HEK293 (cell line): Measurements from ENCODE around the gene PTX3.

Experiments used
- EGR2 ChIP-seq: fragments of 450-650 bp; formaldehyde crosslinking; IDR thresholded peaks from 2 replicates; pipeline ENCODE4 v1.5.1; 2016; ENCODE audit warnings: low read depth, missing biosample characterization, missing genetic modification characterization
- HOXD13 ChIP-seq: sonication (generic); formaldehyde crosslinking; IDR thresholded peaks from 2 replicates; pipeline ENCODE4 v1.8.0; 2022; ENCODE audit warnings: missing genetic modification reagents, borderline replicate concordance
- KLF16 ChIP-seq: fragments of 450-650 bp; formaldehyde crosslinking; IDR thresholded peaks from 2 replicates; pipeline ENCODE4 v1.5.1; 2017; ENCODE audit warnings: missing biosample characterization, missing genetic modification characterization
- KLF9 ChIP-seq: fragments of 450-650 bp; formaldehyde crosslinking; IDR thresholded peaks from 2 replicates; pipeline ENCODE4 v1.5.1; 2016; ENCODE audit warnings: missing biosample characterization, missing genetic modification characterization, low read depth
- OSR2 ChIP-seq: fragments of 450-650 bp; formaldehyde crosslinking; IDR thresholded peaks from 2 replicates; pipeline ENCODE4 v1.5.1; 2016; ENCODE audit warnings: missing biosample characterization, missing genetic modification characterization
- PRDM10 ChIP-seq: fragments of 450-650 bp; formaldehyde crosslinking; IDR thresholded peaks from 2 replicates; pipeline ENCODE4 v1.5.1; 2016; ENCODE audit warnings: missing biosample characterization, missing genetic modification characterization
- ZBTB17 ChIP-seq: fragments of 450-650 bp; formaldehyde crosslinking; IDR thresholded peaks from 2 replicates; pipeline ENCODE4 v1.5.1; 2016; ENCODE audit warnings: missing biosample characterization, missing genetic modification characterization
- ZBTB21 ChIP-seq: fragments of 450-650 bp; formaldehyde crosslinking; IDR thresholded peaks from 2 replicates; pipeline ENCODE4 v1.5.1; 2017; ENCODE audit warnings: missing biosample characterization, missing genetic modification characterization
- ZNF19 ChIP-seq: fragments of 450-650 bp; formaldehyde crosslinking; IDR thresholded peaks from 2 replicates; pipeline ENCODE4; 2016; ENCODE audit warnings: missing biosample characterization, missing genetic modification characterization, low read depth
- ZNF24 ChIP-seq: fragments of 450-650 bp; formaldehyde crosslinking; IDR thresholded peaks from 2 replicates; pipeline ENCODE4 v1.5.1; 2016; ENCODE audit warnings: missing biosample characterization, missing genetic modification characterization
- ZNF423 ChIP-seq: fragments of 450-650 bp; formaldehyde crosslinking; IDR thresholded peaks from 2 replicates; pipeline ENCODE4 v1.5.1; 2016; ENCODE audit warnings: missing biosample characterization, missing genetic modification characterization
- ZNF488 ChIP-seq: fragments of 450-650 bp; formaldehyde crosslinking; IDR thresholded peaks from 2 replicates; pipeline ENCODE4 v1.5.1; 2016; ENCODE audit warnings: missing biosample characterization, missing genetic modification characterization
- ZNF692 ChIP-seq: fragments of 450-650 bp; formaldehyde crosslinking; IDR thresholded peaks from 2 replicates; pipeline ENCODE4 v1.5.1; 2016; ENCODE audit warnings: missing biosample characterization, missing genetic modification characterization
- ZSCAN5A ChIP-seq: fragments of 450-650 bp; formaldehyde crosslinking; IDR thresholded peaks from 2 replicates; pipeline ENCODE4 v1.5.1; 2016; ENCODE audit warnings: missing biosample characterization, missing genetic modification characterization
- TF ChIP-seq, protein P1 (sequence below): fragments of 450-650 bp; formaldehyde crosslinking; IDR thresholded peaks from 2 replicates; pipeline ENCODE4 v1.5.1; 2016; ENCODE audit warnings: missing biosample characterization, missing genetic modification characterization
- TF ChIP-seq, protein P2 (sequence below): fragments of 450-650 bp; formaldehyde crosslinking; IDR thresholded peaks from 2 replicates; pipeline ENCODE4 v1.5.1; 2016; ENCODE audit warnings: missing biosample characterization, missing genetic modification characterization, low read depth
- TF ChIP-seq, protein P3 (sequence below): fragments of 450-650 bp; formaldehyde crosslinking; optimal IDR thresholded peaks from 2 replicates; pipeline ENCODE3; 2016; ENCODE audit warnings: missing biosample characterization, mild to moderate bottlenecking, missing genetic modification characterization
- TF ChIP-seq, protein P4 (sequence below): fragments of 450-650 bp; formaldehyde crosslinking; conservative IDR thresholded peaks from 2 replicates; pipeline ENCODE4 v1.5.1; 2016; ENCODE audit warnings: low read depth, missing biosample characterization, missing genetic modification characterization
- TF ChIP-seq, protein P5 (sequence below): fragments of 450-650 bp; formaldehyde crosslinking; IDR thresholded peaks from 2 replicates; pipeline ENCODE4 v1.5.1; 2016; ENCODE audit warnings: missing biosample characterization, missing genetic modification characterization

The PTX3 gene

DNA sequence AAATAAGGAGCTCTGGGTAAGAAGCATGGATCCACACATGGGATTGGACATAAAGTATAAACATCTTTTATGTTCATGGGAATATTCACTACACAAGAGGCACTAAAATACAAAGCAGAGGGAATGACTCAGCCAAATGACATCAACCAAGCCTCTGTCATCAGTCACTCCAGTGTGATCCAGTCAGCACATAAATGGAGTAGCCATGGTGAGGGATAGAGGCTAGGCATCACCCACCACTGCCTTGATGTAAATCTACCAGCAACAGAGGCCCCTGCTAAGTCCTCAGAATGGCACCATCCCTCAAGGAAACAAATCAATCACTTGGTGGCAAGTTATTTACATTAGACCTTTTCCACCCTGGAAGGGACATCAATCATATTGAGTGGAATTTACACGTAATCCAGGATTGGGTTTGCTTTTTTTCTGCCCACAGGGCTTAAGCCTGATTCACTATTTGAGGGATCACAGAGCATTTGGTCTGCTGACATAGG is 39.3 kb downstream of the PTX3 start (continued):
- TF ChIP-seq, protein P1, sequence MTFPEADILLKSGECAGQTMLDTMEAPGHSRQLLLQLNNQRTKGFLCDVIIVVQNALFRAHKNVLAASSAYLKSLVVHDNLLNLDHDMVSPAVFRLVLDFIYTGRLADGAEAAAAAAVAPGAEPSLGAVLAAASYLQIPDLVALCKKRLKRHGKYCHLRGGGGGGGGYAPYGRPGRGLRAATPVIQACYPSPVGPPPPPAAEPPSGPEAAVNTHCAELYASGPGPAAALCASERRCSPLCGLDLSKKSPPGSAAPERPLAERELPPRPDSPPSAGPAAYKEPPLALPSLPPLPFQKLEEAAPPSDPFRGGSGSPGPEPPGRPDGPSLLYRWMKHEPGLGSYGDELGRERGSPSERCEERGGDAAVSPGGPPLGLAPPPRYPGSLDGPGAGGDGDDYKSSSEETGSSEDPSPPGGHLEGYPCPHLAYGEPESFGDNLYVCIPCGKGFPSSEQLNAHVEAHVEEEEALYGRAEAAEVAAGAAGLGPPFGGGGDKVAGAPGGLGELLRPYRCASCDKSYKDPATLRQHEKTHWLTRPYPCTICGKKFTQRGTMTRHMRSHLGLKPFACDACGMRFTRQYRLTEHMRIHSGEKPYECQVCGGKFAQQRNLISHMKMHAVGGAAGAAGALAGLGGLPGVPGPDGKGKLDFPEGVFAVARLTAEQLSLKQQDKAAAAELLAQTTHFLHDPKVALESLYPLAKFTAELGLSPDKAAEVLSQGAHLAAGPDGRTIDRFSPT (tag by site-specific recombination), result peak; percentile 87
- no peak for TF ChIP-seq ZNF19 (tag by site-specific recombination)
- TF ChIP-seq, protein P2, sequence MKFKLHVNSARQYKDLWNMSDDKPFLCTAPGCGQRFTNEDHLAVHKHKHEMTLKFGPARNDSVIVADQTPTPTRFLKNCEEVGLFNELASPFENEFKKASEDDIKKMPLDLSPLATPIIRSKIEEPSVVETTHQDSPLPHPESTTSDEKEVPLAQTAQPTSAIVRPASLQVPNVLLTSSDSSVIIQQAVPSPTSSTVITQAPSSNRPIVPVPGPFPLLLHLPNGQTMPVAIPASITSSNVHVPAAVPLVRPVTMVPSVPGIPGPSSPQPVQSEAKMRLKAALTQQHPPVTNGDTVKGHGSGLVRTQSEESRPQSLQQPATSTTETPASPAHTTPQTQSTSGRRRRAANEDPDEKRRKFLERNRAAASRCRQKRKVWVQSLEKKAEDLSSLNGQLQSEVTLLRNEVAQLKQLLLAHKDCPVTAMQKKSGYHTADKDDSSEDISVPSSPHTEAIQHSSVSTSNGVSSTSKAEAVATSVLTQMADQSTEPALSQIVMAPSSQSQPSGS (tag by site-specific recombination), result no peak
- TF ChIP-seq ZSCAN5A, result no peak
- TF ChIP-seq, protein P3, sequence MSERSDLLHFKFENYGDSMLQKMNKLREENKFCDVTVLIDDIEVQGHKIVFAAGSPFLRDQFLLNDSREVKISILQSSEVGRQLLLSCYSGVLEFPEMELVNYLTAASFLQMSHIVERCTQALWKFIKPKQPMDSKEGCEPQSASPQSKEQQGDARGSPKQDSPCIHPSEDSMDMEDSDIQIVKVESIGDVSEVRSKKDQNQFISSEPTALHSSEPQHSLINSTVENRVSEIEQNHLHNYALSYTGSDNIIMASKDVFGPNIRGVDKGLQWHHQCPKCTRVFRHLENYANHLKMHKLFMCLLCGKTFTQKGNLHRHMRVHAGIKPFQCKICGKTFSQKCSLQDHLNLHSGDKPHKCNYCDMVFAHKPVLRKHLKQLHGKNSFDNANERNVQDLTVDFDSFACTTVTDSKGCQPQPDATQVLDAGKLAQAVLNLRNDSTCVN, result no peak
- TF ChIP-seq, protein P4, sequence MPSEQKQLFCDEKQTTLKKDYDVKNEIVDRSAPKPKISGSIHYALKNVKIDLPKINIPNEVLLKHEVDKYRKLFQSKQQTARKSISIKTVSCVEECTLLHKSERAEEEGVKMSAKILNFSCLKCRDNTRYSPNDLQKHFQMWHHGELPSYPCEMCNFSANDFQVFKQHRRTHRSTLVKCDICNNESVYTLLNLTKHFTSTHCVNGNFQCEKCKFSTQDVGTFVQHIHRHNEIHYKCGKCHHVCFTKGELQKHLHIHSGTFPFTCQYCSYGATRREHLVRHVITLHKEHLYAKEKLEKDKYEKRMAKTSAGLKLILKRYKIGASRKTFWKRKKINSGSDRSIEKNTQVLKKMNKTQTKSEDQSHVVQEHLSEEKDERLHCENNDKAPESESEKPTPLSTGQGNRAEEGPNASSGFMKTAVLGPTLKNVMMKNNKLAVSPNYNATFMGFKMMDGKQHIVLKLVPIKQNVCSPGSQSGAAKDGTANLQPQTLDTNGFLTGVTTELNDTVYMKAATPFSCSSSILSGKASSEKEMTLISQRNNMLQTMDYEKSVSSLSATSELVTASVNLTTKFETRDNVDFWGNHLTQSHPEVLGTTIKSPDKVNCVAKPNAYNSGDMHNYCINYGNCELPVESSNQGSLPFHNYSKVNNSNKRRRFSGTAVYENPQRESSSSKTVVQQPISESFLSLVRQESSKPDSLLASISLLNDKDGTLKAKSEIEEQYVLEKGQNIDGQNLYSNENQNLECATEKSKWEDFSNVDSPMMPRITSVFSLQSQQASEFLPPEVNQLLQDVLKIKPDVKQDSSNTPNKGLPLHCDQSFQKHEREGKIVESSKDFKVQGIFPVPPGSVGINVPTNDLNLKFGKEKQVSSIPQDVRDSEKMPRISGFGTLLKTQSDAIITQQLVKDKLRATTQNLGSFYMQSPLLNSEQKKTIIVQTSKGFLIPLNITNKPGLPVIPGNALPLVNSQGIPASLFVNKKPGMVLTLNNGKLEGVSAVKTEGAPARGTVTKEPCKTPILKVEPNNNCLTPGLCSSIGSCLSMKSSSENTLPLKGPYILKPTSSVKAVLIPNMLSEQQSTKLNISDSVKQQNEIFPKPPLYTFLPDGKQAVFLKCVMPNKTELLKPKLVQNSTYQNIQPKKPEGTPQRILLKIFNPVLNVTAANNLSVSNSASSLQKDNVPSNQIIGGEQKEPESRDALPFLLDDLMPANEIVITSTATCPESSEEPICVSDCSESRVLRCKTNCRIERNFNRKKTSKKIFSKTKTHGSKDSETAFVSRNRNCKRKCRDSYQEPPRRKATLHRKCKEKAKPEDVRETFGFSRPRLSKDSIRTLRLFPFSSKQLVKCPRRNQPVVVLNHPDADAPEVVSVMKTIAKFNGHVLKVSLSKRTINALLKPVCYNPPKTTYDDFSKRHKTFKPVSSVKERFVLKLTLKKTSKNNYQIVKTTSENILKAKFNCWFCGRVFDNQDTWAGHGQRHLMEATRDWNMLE (tag by site-specific recombination), result peak; percentile 41; the same call in 1 of the 2 replicates
- TF ChIP-seq EGR2 (tag by site-specific recombination), result no peak
- TF ChIP-seq, protein P5, sequence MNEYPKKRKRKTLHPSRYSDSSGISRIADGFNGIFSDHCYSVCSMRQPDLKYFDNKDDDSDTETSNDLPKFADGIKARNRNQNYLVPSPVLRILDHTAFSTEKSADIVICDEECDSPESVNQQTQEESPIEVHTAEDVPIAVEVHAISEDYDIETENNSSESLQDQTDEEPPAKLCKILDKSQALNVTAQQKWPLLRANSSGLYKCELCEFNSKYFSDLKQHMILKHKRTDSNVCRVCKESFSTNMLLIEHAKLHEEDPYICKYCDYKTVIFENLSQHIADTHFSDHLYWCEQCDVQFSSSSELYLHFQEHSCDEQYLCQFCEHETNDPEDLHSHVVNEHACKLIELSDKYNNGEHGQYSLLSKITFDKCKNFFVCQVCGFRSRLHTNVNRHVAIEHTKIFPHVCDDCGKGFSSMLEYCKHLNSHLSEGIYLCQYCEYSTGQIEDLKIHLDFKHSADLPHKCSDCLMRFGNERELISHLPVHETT, result peak; percentile 83
- TF ChIP-seq ZNF692, result peak; percentile 43
- peak; percentile 60; the same call in 1 of the 2 replicates for TF ChIP-seq ZNF24
- TF ChIP-seq KLF16, result peak; percentile 21; the same call in 1 of the 2 replicates
- peak; percentile 90 for TF ChIP-seq PRDM10
- TF ChIP-seq ZBTB17 (tag by site-specific recombination), result peak; percentile 53
- TF ChIP-seq KLF9 (tag by site-specific recombination), result no peak
- TF ChIP-seq ZBTB21 (tag by site-specific recombination), result peak; percentile 82
- no peak for TF ChIP-seq HOXD13 (CRISPR knock-in tag)
- TF ChIP-seq ZNF423 (tag by site-specific recombination), result no peak
- TF ChIP-seq ZNF488 (tag by site-specific recombination), result 0 out of 2 replicates have a peak, but pooled peaks have one; percentile 45
- TF ChIP-seq OSR2, result peak; percentile 15; the same call in 1 of the 2 replicates
